ENCODE results near the gene TRRAP. TPM values are rescaled to one million over a fixed set of nuclear protein-coding genes. Genes with fewer than 3 reads are reported as not detected.

TRRAP gene
- total RNA-seq, 2 donors from 2014 or later = 57.9 to 78.3 TPM

DNA sequence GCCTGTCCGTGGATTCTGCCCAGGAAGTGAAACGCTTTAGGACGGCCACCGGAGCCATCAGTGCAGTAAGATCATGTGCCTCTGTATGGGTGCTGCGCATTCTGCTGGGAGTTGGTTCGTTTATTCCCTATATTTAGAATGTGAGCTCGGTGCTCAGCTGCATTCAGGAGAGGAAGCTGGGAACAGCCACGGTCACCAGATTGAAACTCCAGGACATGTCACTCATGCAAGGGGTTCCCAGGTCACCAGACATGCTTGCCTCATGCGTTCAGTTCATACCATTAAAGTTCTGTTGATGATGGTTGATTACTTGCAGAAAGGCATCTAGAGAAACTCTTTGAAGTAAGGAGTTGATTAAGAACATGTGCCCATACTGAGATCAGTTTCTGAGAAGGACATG, 78.1 kb downstream of the TRRAP start:
- ATAC-seq = no peak
- no peaks in the 10 kb centered on the region for H3K9me3 Mint-ChIP-seq
- H3K27me3 Mint-ChIP-seq = no peaks in the 10 kb centered on the region
- peaks cover 0 to 2% of the 10 kb centered on the region in 2 donors for H3K4me1 Mint-ChIP-seq (ENCODE audit: low read depth in 2 of 2)
- H3K36me3 Mint-ChIP-seq = peaks cover 45% of the 10 kb centered on the region
- no peak for DNase-seq (ENCODE audit: low spot score)
- H3K27ac Mint-ChIP-seq = no peak overlapping the region
- no peak overlapping the region for H3K4me3 Mint-ChIP-seq

DNA sequence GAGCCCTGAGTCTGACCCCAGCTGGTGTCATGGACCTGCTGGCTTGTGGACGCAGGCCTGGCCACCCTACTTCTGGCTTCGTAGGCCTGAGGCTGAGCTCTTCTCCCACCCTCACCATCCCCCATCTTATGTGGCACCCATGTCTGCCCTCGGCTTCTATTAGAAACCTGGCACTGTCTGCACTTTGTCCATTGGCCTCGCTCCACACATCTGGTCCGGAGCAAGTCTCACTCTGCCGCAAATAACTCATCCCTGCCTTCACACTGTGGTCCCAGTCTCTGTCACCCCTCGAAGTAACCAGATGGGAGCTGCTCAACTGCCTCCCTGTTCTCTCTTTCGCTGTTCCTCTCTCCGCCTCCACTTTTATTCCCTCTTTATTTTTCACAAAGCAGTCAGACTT, 78.6 kb downstream of the TRRAP start:
- H3K4me1 Mint-ChIP-seq (ENCODE audit: low read depth in 2 of 2) = peaks cover 0 to 2% of the 10 kb centered on the region in 2 donors
- ATAC-seq (no peak), DNase-seq (ENCODE audit: low spot score) (no peak)
- no peaks in the 10 kb centered on the region for H3K27me3 Mint-ChIP-seq
- no peaks in the 10 kb centered on the region for H3K9me3 Mint-ChIP-seq
- H3K4me3 Mint-ChIP-seq = no peak overlapping the region
- peaks cover 45% of the 10 kb centered on the region for H3K36me3 Mint-ChIP-seq
- no peak overlapping the region for H3K27ac Mint-ChIP-seq

DNA sequence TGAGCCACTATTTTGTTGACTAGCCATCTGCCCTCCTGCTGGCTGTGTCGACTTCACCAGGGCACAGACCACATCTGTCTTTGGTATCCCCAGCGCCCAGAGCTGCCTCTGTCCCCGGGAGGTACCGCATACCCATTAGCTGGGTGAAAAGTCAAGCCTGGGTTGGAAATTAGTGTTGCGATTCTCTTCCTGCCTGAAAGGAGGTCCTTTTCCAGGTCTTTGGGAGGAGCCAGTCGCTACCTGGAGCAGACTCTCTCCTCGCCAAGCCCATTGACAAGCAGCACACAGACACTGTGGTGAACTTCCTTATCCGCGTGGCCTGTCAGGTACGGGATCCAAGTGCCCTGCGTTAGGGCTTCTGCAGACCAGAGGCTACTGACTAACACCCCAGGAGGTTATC, 79.4 kb downstream of the TRRAP start:
- ATAC-seq (no peak), DNase-seq (ENCODE audit: low spot score) (no peak)
- H3K9me3 Mint-ChIP-seq = no peaks in the 10 kb centered on the region
- no peaks in the 10 kb centered on the region for H3K27me3 Mint-ChIP-seq
- peaks cover 41% of the 10 kb centered on the region for H3K36me3 Mint-ChIP-seq
- H3K4me1 Mint-ChIP-seq (ENCODE audit: low read depth in 2 of 2) = peaks cover 0 to 7% of the 10 kb centered on the region in 2 donors
- no peak overlapping the region for H3K4me3 Mint-ChIP-seq
- no peak overlapping the region for H3K27ac Mint-ChIP-seq

DNA sequence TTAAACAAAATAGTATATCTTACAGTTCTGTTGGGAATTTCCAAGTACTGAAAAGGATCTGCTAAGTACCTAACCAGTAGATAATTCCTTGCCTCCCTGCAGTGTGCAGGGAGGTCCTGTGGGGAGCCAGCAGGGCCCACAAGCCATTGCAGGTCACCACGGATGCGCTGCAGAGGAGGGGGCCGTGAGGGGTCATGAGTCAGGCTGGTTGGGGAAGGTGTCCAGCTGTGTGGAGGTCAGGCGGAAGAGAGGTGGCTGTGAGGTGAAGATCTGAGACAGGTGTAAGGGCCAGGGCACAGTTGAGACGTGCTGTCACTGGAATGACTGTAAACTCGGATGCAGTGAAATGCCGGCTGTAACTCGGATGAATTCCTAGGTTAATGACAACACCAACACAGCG, 80.6 kb downstream of the TRRAP start:
- no peak for ATAC-seq
- peaks cover 0 to 7% of the 10 kb centered on the region in 2 donors for H3K4me1 Mint-ChIP-seq (ENCODE audit: low read depth in 2 of 2)
- H3K36me3 Mint-ChIP-seq = peaks cover 31% of the 10 kb centered on the region
- no peak overlapping the region for H3K4me3 Mint-ChIP-seq
- H3K27ac Mint-ChIP-seq = no peak overlapping the region
- no peaks in the 10 kb centered on the region for H3K27me3 Mint-ChIP-seq
- no peaks in the 10 kb centered on the region for H3K9me3 Mint-ChIP-seq
- no peak for DNase-seq (ENCODE audit: low spot score)

DNA sequence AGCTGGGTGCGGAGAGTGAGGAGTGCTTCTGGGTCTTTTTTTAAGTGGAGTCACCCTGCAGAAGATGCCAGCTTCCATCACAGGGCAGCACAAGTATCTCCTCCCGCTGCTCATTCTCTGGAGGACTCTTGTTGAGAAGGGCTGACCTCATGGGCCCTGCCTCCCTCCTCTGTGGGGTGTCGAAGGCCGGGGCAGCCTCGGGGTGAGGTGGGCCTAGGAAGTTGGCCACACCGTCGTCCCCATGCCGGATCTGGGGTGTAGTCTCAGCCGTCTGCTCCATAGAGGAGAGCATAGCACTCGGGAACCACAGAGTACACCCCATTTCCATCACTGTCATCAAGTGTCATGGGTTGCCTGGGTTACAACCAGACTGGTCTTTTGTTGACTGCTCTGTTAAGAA, 85.0 kb downstream of the TRRAP start:
- no peak overlapping the region for H3K27ac Mint-ChIP-seq
- no peak overlapping the region for H3K4me3 Mint-ChIP-seq
- peaks cover 20% of the 10 kb centered on the region for H3K36me3 Mint-ChIP-seq
- no peak for DNase-seq (ENCODE audit: low spot score)
- H3K4me1 Mint-ChIP-seq (ENCODE audit: low read depth in 2 of 2) = peaks cover 0 to 7% of the 10 kb centered on the region in 2 donors
- H3K9me3 Mint-ChIP-seq = no peaks in the 10 kb centered on the region
- H3K27me3 Mint-ChIP-seq = no peaks in the 10 kb centered on the region
- no peak for ATAC-seq

DNA sequence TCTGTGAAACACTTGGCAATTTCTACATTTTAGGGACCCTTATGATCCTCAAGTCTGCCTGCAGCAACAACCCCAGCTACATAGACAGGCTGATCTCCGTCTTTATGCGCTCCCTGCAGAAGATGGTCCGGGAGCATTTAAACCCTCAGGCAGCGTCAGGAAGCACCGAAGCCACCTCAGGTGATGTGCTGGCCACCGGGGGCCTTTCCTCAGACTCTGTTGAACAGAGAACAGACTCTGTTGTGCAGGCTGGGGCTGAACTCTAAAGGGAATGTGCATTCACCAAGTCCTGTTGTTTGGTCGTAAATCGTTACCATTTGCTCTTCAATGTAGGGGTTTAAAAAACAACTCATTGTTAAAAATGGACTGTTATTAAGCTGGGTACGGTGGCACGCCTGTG, 86.3 kb downstream of the TRRAP start:
- DNase-seq (ENCODE audit: low spot score) (no peak), ATAC-seq (no peak)
- Mint-ChIP-seq H3K4me1 (ENCODE audit: low read depth in 2 of 2) (peaks cover 0 to 9% of the 10 kb centered on the region in 2 donors), H3K9me3 (no peaks in the 10 kb centered on the region), H3K36me3 (peaks cover 25% of the 10 kb centered on the region), H3K27ac (no peak overlapping the region), H3K27me3 (no peaks in the 10 kb centered on the region), H3K4me3 (no peak overlapping the region)

DNA sequence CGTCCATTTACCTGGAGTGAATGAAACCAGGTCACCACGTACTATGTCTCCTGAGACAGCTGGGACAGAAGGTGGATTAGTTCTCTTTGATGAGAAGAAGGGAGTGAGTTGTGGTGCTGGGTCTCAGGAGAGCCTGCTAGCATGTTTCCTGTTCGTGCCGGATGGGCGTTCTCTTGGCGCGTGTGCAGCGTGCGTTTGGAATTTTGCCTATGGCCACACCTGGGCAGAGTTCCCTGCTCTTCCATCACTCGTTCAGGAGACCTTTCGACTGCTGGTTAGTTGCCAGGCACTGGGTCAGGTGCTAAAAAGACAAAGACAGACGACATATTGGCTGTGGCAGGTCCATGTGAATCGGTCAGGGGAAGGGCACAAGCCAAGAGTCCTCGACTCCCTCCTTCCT, 90.3 kb downstream of the TRRAP start:
- Mint-ChIP-seq H3K36me3 (peaks cover 34% of the 10 kb centered on the region), H3K27me3 (no peaks in the 10 kb centered on the region), H3K9me3 (no peaks in the 10 kb centered on the region), H3K4me3 (no peak overlapping the region), H3K27ac (no peak overlapping the region), H3K4me1 (ENCODE audit: low read depth in 2 of 2) (peaks cover 0 to 3% of the 10 kb centered on the region in 2 donors)
- DNase-seq (ENCODE audit: low spot score) (no peak), ATAC-seq (no peak)

DNA sequence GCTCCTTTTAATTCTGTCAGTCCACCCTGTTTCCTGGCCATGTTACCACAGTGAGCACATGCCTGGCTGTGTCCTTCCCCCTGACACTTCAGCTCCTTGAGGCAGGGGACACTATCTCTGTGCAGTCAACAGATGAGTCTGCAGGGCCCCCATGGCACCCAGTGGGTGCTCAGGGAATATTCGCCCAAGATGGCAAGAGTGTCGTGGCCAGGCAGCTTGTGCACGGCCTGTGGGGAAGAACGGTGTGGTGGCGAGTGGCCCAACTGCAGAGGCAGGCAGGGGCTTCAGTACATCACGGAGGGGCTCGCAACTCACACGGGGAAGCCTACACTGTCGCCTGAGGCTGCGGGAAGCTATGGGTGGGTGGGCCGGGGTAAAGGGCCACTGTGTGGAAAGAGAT, 91.1 kb downstream of the TRRAP start:
- Mint-ChIP-seq H3K4me3 (no peak overlapping the region), H3K27me3 (no peaks in the 10 kb centered on the region), H3K4me1 (ENCODE audit: low read depth in 2 of 2) (peaks cover 0 to 6% of the 10 kb centered on the region in 2 donors), H3K9me3 (no peaks in the 10 kb centered on the region), H3K27ac (peak overlapping the region in 1 of 2 donors; percentile 38), H3K36me3 (peaks cover 37% of the 10 kb centered on the region)
- ATAC-seq (peak in 1 of 2 donors; percentile 20), DNase-seq (ENCODE audit: low spot score) (no peak)

DNA sequence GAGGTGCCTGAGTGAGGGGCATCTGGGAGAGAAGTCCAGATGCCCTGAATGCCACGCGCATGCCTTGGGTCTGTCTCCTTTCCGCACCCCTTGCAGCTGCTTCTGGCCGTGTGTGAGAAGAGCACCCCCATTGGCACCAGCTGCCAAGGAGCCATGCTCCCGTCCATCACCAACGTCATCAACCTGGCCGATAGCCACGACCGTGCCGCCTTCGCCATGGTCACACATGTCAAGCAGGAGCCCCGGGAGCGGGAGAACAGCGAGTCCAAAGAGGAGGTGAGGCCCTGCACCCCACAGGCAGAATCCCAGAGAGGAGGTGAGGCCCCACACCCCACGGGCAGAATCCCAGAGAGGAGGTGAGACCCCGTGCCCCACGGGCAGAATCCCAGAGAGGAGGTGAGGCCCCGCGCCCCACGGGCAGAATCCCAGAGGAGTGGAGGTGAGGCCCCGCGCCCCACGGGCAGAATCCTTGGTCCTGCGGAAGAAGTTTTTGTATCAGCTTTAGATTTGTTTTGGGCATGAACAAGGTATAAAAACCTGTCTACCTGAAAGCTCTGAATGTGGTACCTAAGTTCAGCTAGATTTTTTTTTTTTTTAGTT, 91.8 kb downstream of the TRRAP start:
- Mint-ChIP-seq H3K4me3 (no peak overlapping the region), H3K27me3 (no peaks in the 10 kb centered on the region), H3K9me3 (no peaks in the 10 kb centered on the region), H3K36me3 (peaks cover 37% of the 10 kb centered on the region), H3K27ac (no peak overlapping the region), H3K4me1 (ENCODE audit: low read depth in 2 of 2) (peaks cover 0 to 6% of the 10 kb centered on the region in 2 donors)
- DNase-seq (ENCODE audit: low spot score) (no peak), ATAC-seq (no peak)

DNA sequence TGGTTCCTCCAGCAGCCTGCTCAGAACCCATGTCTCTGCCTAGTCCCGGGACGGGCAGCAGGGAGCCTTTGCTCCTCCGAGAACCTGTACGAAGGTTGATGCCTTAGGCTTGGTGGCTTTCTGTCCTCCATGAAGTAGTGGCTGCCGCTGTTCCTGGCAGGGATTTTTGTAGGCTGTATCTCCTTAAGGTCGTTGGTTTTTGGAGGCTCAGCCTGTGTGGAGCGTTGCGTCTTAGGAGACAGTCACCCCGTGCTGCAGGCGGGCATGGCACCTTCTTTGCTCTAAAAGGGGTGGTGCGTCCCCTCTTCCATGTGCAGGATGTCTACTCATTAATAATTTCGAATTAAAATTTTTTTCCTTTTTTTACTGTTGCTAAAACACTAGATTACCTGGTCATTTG, 92.5 kb downstream of the TRRAP start:
- no peak for DNase-seq (ENCODE audit: low spot score)
- no peaks in the 10 kb centered on the region for H3K9me3 Mint-ChIP-seq
- peaks cover 37% of the 10 kb centered on the region for H3K36me3 Mint-ChIP-seq
- ATAC-seq = no peak
- H3K27me3 Mint-ChIP-seq = no peaks in the 10 kb centered on the region
- no peak overlapping the region for H3K27ac Mint-ChIP-seq
- no peak overlapping the region for H3K4me3 Mint-ChIP-seq
- peaks cover 0 to 6% of the 10 kb centered on the region in 2 donors for H3K4me1 Mint-ChIP-seq (ENCODE audit: low read depth in 2 of 2)

DNA sequence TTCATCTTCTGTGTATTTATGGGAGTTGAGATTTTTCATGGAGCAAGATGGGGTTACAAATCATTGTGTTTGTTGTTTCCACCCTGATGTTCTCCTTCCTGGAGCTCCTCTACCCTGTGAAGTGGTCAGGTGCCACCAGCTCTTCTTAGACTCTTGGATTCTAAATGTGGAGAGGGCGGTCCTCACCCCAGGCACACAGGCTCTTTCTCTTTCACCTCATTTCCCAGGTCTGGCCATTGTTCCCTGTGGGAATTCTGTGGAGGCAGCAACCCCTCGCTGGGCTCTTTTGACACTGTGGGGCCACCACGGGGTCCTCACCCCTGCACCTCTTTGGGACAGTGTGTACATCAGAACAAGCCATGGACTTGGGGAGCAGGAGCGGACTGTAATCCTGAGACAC, 95.9 kb downstream of the TRRAP start:
- no peak for DNase-seq (ENCODE audit: low spot score)
- no peak overlapping the region for H3K4me3 Mint-ChIP-seq
- no peaks in the 10 kb centered on the region for H3K9me3 Mint-ChIP-seq
- H3K4me1 Mint-ChIP-seq (ENCODE audit: low read depth in 2 of 2) = peaks cover 0 to 4% of the 10 kb centered on the region in 2 donors
- ATAC-seq = no peak
- H3K36me3 Mint-ChIP-seq = peaks cover 37% of the 10 kb centered on the region
- H3K27me3 Mint-ChIP-seq = no peaks in the 10 kb centered on the region
- H3K27ac Mint-ChIP-seq = no peak overlapping the region

DNA sequence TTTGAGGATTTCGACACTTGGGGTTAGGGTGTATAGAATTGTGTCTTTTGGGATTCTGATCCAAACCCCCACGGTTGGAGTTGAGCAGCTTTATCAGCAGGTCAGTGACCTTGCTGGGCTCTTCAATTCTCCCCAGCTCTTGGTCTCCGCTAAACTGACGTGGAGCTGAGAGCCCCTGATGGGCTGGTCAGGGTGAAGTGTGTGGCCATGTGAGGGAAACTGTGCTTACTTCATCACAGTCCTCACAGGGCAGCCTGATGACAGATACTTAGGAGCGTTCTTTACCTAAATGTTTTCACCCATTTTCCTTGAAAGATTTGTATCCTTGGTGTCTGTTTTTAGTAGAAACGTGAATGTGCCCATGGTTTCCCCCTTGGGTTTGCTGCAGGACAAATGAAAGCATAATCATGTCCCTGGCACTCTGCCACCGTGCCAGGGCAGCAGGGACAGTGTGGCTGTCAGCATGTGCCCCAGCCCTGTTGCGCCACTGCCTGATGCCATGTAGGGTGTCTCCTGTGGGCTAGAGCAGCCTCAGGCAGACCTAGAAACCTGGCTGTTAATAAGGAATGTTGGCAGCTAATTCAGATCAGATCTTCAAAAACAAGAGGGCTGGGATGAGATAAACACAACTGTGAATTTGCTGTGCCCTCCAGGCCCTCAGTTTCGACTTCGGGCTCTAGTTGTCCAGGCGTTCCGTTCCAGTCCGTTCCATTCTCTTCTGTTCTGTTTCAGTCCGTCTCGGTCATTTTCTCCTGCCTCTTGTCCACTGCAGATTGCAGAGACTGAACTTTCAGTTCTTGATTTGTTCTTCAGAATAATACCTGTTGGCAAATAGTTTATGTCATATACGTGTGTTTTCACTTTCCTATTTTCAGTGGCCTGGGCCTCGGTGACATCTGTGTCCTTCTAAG, 96.8 kb downstream of the TRRAP start:
- Mint-ChIP-seq H3K36me3 (peaks cover 42% of the 10 kb centered on the region), H3K4me1 (ENCODE audit: low read depth in 2 of 2) (peaks cover 0 to 2% of the 10 kb centered on the region in 2 donors), H3K4me3 (no peak overlapping the region), H3K27ac (no peak overlapping the region), H3K27me3 (no peaks in the 10 kb centered on the region), H3K9me3 (no peaks in the 10 kb centered on the region)
- ATAC-seq (no peak), DNase-seq (ENCODE audit: low spot score) (no peak)

DNA sequence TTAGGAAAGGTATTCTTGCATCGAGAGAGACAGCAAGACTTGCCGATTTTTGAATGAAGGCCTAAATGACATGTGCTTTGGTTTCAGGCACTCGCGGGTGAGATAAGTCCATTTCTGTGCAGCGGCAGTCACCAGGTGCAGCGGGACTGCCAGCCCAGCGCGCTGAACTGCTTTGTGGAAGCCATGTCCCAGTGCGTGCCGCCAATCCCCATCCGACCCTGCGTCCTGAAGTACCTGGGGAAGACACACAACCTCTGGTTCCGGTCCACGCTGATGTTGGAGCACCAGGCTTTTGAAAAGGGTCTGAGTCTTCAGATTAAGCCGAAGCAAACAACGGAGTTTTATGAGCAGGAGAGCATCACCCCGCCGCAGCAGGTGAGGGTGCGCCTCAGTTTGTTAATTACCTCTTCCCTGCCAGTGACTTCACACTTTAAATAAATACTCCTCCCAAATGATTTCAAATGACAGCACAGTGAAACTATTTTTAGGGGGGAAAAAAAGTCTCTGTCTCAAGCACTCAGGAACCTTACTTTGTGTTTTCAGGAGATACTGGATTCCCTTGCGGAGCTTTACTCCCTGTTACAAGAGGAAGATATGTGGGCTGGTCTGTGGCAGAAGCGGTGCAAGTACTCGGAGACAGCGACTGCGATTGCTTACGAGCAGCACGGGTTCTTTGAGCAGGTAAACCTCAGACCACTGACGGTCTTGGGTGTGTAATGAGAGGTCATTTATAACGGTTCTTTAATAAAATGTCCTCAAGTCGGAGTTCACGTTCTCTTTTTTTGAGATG, 98.3 kb downstream of the TRRAP start:
- ATAC-seq (no peak), DNase-seq (ENCODE audit: low spot score) (no peak)
- H3K27ac Mint-ChIP-seq = no peak overlapping the region
- peaks cover 0 to 2% of the 10 kb centered on the region in 2 donors for H3K4me1 Mint-ChIP-seq (ENCODE audit: low read depth in 2 of 2)
- H3K36me3 Mint-ChIP-seq = peaks cover 37% of the 10 kb centered on the region
- H3K9me3 Mint-ChIP-seq = no peaks in the 10 kb centered on the region
- H3K27me3 Mint-ChIP-seq = no peaks in the 10 kb centered on the region
- H3K4me3 Mint-ChIP-seq = no peak overlapping the region

DNA sequence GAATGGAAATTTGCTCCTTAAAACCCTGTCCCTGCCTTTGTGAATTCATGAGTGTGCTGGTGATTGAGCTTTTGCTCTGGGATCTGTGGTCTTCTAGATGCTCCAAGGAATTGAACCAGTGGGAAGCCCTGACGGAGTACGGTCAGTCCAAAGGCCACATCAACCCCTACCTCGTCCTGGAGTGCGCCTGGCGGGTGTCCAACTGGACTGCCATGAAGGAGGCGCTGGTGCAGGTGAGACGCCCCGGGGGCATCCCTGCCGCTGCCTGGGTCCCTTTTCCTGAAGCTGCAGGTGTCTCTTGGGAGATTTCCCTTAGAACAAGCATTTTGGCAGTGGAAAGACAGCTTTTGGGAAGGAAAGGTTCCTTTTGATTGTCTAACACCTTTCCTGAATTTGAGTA, 100.3 kb downstream of the TRRAP start:
- Mint-ChIP-seq H3K27ac (no peak overlapping the region), H3K9me3 (no peaks in the 10 kb centered on the region), H3K4me3 (no peak overlapping the region), H3K4me1 (ENCODE audit: low read depth in 2 of 2) (peaks cover 0 to 2% of the 10 kb centered on the region in 2 donors), H3K27me3 (no peaks in the 10 kb centered on the region), H3K36me3 (peaks cover 36% of the 10 kb centered on the region)
- no peak for DNase-seq (ENCODE audit: low spot score)
- ATAC-seq = no peak
